ENCODE results near the gene ABLIM2.

- TF ChIP-seq POLR2A (IDR thresholded peaks at IDR 0.05; ENCODE audit: low read depth, low read length) (no peak), CTCF (conservative IDR thresholded peaks at IDR 0.05; ENCODE audit: low read depth, low read length) (no peak), USF2 (IDR thresholded peaks at IDR 0.05; ENCODE audit: low read depth, low read length) (no peak), RFX5 (IDR thresholded peaks at IDR 0.05; ENCODE audit: low read depth, low read length) (no peak), RAD21 (IDR thresholded peaks at IDR 0.05; ENCODE audit: low read length) (no peak), MXI1 (IDR thresholded peaks at IDR 0.05; ENCODE audit: borderline replicate concordance, low read depth, low read length) (no peak), SMC3 (IDR thresholded peaks at IDR 0.05; ENCODE audit: low read depth, low read length) (no peak), BHLHE40 (IDR thresholded peaks at IDR 0.05; ENCODE audit: low read depth, low read length) (no peak), RCOR1 (IDR thresholded peaks at IDR 0.05; ENCODE audit: insufficient replicate concordance, low read length) (no peak), ELK1 (IDR thresholded peaks at IDR 0.05; ENCODE audit: borderline replicate concordance, low read depth, low read length) (no peak), CEBPB (IDR thresholded peaks at IDR 0.05; ENCODE audit: low read depth, low read length) (no peak), MAZ (IDR thresholded peaks at IDR 0.05; ENCODE audit: borderline replicate concordance, low read depth, low read length) (no peak), NFE2L2 (IDR thresholded peaks at IDR 0.05; ENCODE audit: low read depth, low read length) (no peak)
These were observed 21.5 kb downstream of the ABLIM2 start for GRCh38 chr4:8136972-8137710.
